Stimulated activated naive CD4-positive, alpha-beta T cell (primary cell): ENCODE results near the gene NCAPG.

Experiments used
- DNase-seq, 6 experiments: peaks; one replicate each; lab custom pipeline; 2025; lab: John Stamatoyannopoulos, UW

NCAPG gene

DNA sequence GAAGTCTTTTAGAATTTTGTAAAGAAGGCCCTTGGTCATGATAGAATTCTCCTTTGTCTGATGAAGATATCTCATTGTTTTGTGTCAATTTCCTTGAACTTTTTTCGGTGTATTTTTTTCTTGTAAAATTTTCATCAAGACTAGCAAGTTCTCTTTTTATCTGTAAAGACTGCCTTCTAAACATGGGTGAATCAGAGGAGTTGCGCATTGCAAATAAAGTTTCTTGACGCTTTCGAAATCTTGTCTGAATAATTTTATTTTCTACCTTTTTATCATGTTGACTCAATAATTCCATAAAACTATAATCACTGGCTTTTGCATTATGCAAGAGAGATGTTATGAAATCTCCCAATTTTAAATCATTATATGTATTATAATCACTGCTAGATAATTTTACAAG is 66.2 kb downstream of the NCAPG start:
- no peak for DNase-seq

DNA sequence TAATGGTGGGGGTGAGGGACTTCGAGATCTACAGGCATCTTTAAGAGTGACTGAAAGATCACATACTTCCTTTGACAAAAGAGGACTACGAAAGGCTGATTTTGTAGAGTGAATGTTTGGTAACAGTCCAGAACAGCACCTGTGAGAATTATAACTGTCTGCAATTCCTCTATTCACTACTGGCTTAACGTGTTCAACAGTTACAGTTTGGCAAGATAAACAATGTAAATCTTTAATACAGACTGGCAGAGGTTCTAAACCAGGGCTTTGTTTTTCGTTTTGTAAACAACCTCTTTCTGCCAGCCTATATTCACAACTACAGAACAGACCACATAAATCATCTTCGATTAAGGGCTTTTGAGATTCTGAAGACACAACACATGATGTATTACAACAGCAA is 66.9 kb downstream of the NCAPG start:
- DNase-seq = no peak

DNA sequence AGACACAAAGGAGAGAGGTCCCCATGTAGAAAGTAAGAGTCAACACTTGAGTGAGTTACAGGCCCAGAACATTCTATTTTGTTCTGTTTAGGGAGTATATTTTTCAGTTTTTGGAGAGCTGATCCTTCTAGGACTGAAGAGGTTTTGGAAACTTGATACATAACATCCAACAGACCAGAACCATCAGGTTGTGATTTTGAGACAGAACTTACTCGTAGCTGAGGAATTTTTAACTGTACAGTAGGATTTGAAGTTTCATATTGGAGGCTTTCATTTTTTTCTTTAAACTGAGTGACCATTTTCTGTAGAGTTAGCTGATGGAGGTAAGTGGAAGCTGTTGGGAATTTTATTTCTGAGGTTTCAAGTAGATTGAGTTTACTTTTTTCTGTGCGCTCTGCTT is 73.3 kb downstream of the NCAPG start:
- no peak for DNase-seq

DNA sequence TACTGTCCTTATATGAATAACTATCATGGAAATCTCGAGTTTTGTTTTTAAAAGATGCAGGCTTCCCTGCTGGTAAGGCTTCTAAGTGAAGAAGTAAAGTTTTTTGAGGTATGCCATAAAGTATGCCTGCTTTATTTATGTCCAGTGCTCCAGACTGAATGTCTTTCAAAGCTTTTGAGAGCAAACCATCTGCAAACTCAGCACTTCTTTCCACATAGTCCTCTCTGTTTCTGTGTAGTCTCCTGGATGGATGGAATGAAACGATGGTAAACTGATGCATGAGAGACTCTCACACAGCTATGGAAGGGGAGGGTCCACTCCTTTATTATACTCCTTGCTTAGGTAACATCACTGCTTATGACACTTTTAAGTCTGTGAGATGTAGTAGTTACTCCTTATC is 73.7 kb downstream of the NCAPG start:
- no peak for DNase-seq

DNA sequence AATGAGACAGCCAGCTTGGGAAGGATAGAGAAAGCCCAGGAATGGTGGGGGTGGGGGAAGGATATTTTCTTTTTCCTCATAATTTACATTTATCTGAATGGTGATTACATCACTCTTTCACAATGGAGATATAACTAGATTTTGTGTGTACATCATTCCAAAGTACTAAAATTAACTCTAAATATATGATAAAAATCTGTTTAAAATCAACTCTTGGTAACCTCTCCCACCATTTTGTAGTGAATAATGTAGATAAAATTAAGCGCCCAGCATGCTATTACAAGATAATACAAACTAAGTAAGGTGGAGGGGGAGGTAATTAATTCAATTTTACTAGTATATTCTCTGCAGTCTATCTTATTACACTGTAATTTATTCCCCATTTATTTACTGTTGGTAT is 78.9 kb downstream of the NCAPG start:
- DNase-seq = no peak

DNA sequence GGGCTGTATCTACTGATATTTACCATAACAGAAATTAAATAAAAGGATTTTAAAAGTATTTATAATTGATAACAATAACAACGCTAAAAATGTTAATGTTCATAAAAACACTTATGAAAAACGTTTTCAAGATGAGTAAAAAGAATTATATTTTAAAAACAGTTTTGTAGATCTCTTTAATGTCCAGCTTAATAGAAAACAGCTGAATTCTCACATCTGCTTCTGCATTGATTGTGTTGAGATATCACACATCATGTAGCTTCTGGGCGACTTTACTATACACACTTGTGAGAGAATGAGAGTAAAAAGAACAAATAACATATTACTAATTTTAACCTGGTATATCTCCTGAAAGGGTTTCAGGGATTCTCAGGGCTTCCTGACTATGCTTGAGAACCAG is 83.6 kb downstream of the NCAPG start:
- no peak for DNase-seq
